OCI-LY7 (cell line): Measurements from ENCODE around the gene ZNF586. TPM values are rescaled to one million over a fixed set of nuclear protein-coding genes. Genes with fewer than 3 reads are reported as not detected.
"Not testable (repeated sequence)": the region's sequence is repeated elsewhere in the genome, so short reads cannot be mapped to it uniquely, and the experiment has no call there.

Experiments used
- BruUV-seq: library from RNA; stranded (reverse); fragments of 400-500 nt; replicated peaks from 2 replicates; lab custom pipeline; 2021; lab: Mats Ljungman, UMichigan
- CTCF ChIA-PET: fragments of 300-600 bp; sonication (Branson Sonifier 250); formaldehyde crosslinking; loops from one replicate; lab custom pipeline; 2022; ENCODE audit warnings: antibody characterized with exemption; ENCODE audit not compliant: unreplicated experiment; lab: Charles Lee
- POLR2A ChIA-PET: fragments of 300-600 bp; sonication (Branson Sonifier 250); formaldehyde crosslinking; loops from one replicate; lab custom pipeline; 2022; ENCODE audit warnings: antibody characterized with exemption; lab: Charles Lee
- DNase-seq: peaks from one replicate; pipeline ENCODE4 v3.0.0-alpha.2; 2015; ENCODE audit warnings: low spot score
- H2AFZ ChIP-seq: fragments of 200-600 bp; sonication (generic), shearing (Covaris generic); 2 replicates; pipeline ENCODE4 v1.6.1; 2014; ENCODE audit warnings: mild to moderate bottlenecking, antibody characterized with exemption, low read length, moderate library complexity
- H3K27ac ChIP-seq: fragments of 200-600 bp; sonication (generic); 2 replicates; pipeline ENCODE4 v1.5.1; 2014; ENCODE audit warnings: mixed run types, low read depth, mild to moderate bottlenecking, moderate library complexity, low read length, inconsistent platforms; ENCODE audit not compliant: poor library complexity, severe bottlenecking
- H3K36me3 ChIP-seq: fragments of 200-600 bp; sonication (generic); 2 replicates; pipeline ENCODE4 v1.6.1; 2014; ENCODE audit warnings: mild to moderate bottlenecking, antibody characterized with exemption, low read length, moderate library complexity, mixed read lengths; ENCODE audit not compliant: insufficient read depth
- H3K4me1 ChIP-seq: fragments of 200-600 bp; sonication (generic); 2 replicates; pipeline ENCODE4 v1.5.1; 2014; ENCODE audit warnings: mild to moderate bottlenecking, low read length; ENCODE audit not compliant: insufficient read depth, poor library complexity, severe bottlenecking
- H3K4me2 ChIP-seq: fragments of 200-600 bp; sonication (generic); 2 replicates; pipeline ENCODE4 v1.6.1; 2014; ENCODE audit warnings: mild to moderate bottlenecking, low read length
- H3K4me3 ChIP-seq: fragments of 200-600 bp; sonication (generic); 2 replicates; pipeline ENCODE4 v1.5.1; 2014; ENCODE audit warnings: mild to moderate bottlenecking, low read depth, low read length; ENCODE audit not compliant: poor library complexity, severe bottlenecking
- H3K79me2 ChIP-seq: fragments of 200-600 bp; sonication (generic); 2 replicates; pipeline ENCODE4 v1.6.1; 2016; ENCODE audit warnings: low read depth, mild to moderate bottlenecking, low read length, moderate library complexity, mixed read lengths; ENCODE audit not compliant: insufficient read depth
- H3K9me2 ChIP-seq: fragments of 200-600 bp; sonication (generic); 2 replicates; pipeline ENCODE4 v1.6.1; 2016; ENCODE audit warnings: mild to moderate bottlenecking, low read length, mixed read lengths; ENCODE audit not compliant: insufficient read depth
- H3K9me3 ChIP-seq: fragments of 200-600 bp; sonication (generic); 2 replicates; pipeline ENCODE4 v1.6.1; 2014; ENCODE audit warnings: mild to moderate bottlenecking, mixed run types, low read length, mixed read lengths
- H4K20me1 ChIP-seq: fragments of 200-600 bp; sonication (generic); 2 replicates; pipeline ENCODE4 v1.6.1; 2014; ENCODE audit warnings: mild to moderate bottlenecking, antibody characterized with exemption, low read length, moderate library complexity, mixed read lengths; ENCODE audit not compliant: insufficient read depth
- EZH2phosphoT487 ChIP-seq: fragments of 200-600 bp; sonication (generic); IDR thresholded peaks from 2 replicates; pipeline ENCODE4 v1.6.1; 2018; ENCODE audit warnings: low read depth, borderline replicate concordance, mild to moderate bottlenecking, mixed run types, antibody characterized with exemption, low read length, moderate library complexity, mixed read lengths
- intact Hi-C: fragments of 100-400 bp; cut with micrococcal nuclease; formaldehyde crosslinking; loops from one replicate; pipeline ENCODE4 v1.10.0; 2022; ENCODE audit not compliant: unreplicated experiment
- total RNA-seq, 2 experiments: library from RNA; depleted of rRNA in 1 of 2; stranded (reverse); fragments of >200 nt in 1 of 2; shearing (Covaris generic) in 1 of 2; gene quantifications; 2 replicates each; pipeline ENCODE4 v1.2.3, GENCODE V29; 2014 to 2022
- TF ChIP-seq, protein P1 (sequence below): fragments of 200-600 bp; sonication (generic); conservative IDR thresholded peaks from 2 replicates; pipeline ENCODE4 v1.5.1; 2014; ENCODE audit warnings: mild to moderate bottlenecking, antibody characterized with exemption, low read length, moderate library complexity, mixed read lengths

The ZNF586 gene
- total RNA-seq, 2 experiments from 2014 or later: 19.7 to 25.2 TPM

DNA sequence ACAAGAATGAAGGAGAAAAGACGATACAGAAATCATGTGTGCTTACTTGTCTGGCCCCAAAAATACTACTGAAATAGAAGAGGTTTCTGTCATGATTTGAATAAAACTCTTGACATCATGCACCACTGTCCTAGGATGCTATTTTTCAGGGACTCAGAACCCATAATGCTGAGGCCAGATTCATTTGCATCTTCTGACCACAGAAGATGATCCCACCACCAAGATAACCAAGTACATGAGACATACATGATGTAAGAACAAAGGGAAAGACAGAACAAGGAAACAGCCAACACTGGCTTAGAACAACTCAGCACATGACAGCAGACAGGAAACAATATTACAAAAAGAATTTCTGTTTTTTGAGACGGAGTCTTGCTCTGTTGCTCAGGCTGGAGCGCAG, 42.8 kb downstream of the ZNF586 start:
- no peak for TF ChIP-seq EZH2phosphoT487
- TF ChIP-seq, protein P1, sequence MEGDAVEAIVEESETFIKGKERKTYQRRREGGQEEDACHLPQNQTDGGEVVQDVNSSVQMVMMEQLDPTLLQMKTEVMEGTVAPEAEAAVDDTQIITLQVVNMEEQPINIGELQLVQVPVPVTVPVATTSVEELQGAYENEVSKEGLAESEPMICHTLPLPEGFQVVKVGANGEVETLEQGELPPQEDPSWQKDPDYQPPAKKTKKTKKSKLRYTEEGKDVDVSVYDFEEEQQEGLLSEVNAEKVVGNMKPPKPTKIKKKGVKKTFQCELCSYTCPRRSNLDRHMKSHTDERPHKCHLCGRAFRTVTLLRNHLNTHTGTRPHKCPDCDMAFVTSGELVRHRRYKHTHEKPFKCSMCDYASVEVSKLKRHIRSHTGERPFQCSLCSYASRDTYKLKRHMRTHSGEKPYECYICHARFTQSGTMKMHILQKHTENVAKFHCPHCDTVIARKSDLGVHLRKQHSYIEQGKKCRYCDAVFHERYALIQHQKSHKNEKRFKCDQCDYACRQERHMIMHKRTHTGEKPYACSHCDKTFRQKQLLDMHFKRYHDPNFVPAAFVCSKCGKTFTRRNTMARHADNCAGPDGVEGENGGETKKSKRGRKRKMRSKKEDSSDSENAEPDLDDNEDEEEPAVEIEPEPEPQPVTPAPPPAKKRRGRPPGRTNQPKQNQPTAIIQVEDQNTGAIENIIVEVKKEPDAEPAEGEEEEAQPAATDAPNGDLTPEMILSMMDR: no peak
- Histone ChIP-seq H3K4me2 (peak overlapping the region; percentile 52), H3K9me2 (no peaks in the 10 kb centered on the region), H3K9me3 (no peaks in the 10 kb centered on the region), H3K36me3 (peaks cover 33% of the 10 kb centered on the region), H3K4me3 (no peak overlapping the region), H3K4me1 (peaks cover 21% of the 10 kb centered on the region), H3K79me2 (peaks cover 13% of the 10 kb centered on the region), H3K27ac (peak overlapping the region; percentile 30), H4K20me1 (no peaks in the 10 kb centered on the region), H2AFZ (no peak overlapping the region)
- intact Hi-C loops: no loop called here
- CTCF ChIA-PET: no interaction called here
- POLR2A ChIA-PET: no interaction called here
- DNase-seq: no peak
- BruUV-seq: no TSS peak

DNA sequence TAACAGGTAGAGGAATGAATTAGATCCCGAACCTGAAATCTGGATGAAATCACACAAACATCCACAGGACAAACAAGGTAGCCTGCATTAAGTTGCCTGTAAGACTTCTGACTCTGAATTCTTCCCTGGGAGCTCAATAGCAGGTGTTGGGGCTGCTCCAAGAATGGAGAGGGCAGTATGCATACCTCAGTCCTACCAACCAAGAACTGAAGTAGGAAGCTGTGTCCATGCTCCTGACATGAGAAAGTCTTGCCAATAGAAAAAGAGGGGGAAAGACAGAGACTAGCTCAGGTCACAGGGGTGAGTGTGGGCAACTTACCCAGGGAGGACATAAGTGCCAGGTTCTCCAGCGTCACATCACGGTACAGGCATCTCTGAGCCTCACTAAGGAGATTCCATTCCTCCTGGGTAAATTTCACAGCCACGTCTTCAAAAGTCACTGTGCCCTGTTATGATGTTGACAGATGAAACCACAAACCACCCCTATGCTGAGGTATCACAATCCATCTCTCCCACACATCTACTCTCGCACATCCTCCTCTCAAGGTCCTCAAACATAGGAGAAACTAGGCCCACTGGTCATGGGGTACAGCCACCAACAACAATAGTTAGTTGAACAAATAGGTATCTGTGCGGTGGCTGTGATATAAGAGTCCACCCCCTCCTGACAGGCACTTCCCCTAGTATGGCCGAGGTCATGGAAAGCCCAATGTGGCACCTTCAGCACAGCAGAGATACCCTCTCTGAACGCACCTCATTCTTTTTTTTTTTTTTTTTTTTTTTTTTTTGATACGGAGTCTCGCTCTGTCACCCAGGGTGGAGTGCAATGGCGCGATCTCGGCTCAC, 43.7 kb downstream of the ZNF586 start:
- intact Hi-C loops, DNase-seq: not testable (repeated sequence)
- H3K4me3 ChIP-seq: peak overlapping the region; percentile 96

DNA sequence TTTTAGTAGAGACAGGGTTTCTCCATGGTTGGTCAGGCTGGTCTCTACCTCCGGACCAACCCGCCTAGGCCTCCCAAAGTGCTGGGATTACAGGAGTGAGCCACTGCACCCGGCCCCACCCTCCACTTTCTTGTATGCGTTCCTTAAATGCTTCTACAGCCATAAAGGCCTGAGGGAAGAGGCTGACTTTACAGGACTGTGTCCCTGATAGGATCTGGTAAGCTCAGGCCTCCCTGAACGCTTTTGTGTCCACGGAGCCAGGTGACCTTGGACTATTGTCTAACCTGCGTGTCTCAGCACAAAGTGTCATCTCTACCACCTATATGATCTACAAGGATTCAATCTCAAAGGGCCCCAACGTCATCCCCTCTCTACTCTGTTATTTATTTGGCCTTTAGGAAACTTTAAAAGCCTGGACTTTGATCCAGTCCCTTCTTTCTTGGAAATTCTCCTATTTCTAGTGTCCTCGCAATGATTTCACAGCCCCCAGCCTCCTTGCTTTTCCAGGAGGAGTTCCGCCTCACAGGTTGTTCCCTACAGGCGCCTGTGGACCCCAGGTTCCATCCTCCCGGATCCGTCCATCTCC, 44.5 kb downstream of the ZNF586 start:
- TSS peak; percentile 56 for BruUV-seq
- no peak overlapping the region for H3K27ac ChIP-seq
- H3K9me2 ChIP-seq: no peaks in the 10 kb centered on the region
- no peaks in the 10 kb centered on the region for H3K9me3 ChIP-seq
- H3K4me3 ChIP-seq: peak overlapping the region; percentile 96
- ChIA-PET CTCF (interaction anchor here (0.6 to 0.7 kb wide), 2 partner anchors 13 to 748 kb away, joined by 3 to 15 read pairs; no protein-coding TSS in a partner anchor), POLR2A (no interaction called here)
- peaks cover 28% of the 10 kb centered on the region for H3K4me1 ChIP-seq
- DNase-seq: no peak
- H2AFZ ChIP-seq: peak overlapping the region; percentile 68
- peaks cover 18% of the 10 kb centered on the region for H3K36me3 ChIP-seq
- H3K79me2 ChIP-seq: peaks cover 13% of the 10 kb centered on the region
- intact Hi-C loops: no loop called here
- no peak for TF ChIP-seq EZH2phosphoT487
- TF ChIP-seq, protein P1: no peak
- H4K20me1 ChIP-seq: no peaks in the 10 kb centered on the region
- peak overlapping the region; percentile 78 for H3K4me2 ChIP-seq

More for the DNA sequence above, 43.7 kb downstream of the ZNF586 start:
- POLR2A ChIA-PET: interaction anchor here (0.6 kb wide), 1 partner anchor 143 kb away, joined by 4 read pairs; no protein-coding TSS in a partner anchor
- not testable (repeated sequence) for H3K27ac ChIP-seq, H3K9me3 ChIP-seq, BruUV-seq, H4K20me1 ChIP-seq, H2AFZ ChIP-seq, H3K9me2 ChIP-seq
- CTCF ChIA-PET: interaction anchor here (0.7 kb wide), 1 partner anchor 12 kb away, joined by 3 read pairs; no protein-coding TSS in a partner anchor
- Histone ChIP-seq H3K79me2 (peaks cover 13% of the 10 kb centered on the region), H3K4me2 (peak overlapping the region; percentile 78), H3K4me1 (peaks cover 21% of the 10 kb centered on the region), H3K36me3 (peaks cover 23% of the 10 kb centered on the region)
